ENCODE results near the gene GRM1. TPM values are rescaled to one million over a fixed set of nuclear protein-coding genes. Genes with fewer than 3 reads are reported as not detected.

Gene GRM1
- total and polyA plus RNA-seq, 2 donors (not counting 1 experiment from before 2014, with no cell fraction given): not detected

GRCh38 chr6:146281651-146282362 lies 252.9 kb downstream of the GRM1 start:
- H3K9ac ChIP-seq (ENCODE audit: low read length): no peak overlapping the region
- Mint-ChIP-seq H3K27me3 (no peaks in the 10 kb centered on the region), H3K9me3 (ENCODE audit: insufficient read depth) (peaks cover 2% of the 10 kb centered on the region), H3K4me1 (no peaks in the 10 kb centered on the region), H3K27ac (no peak overlapping the region), H3K4me3 (no peak overlapping the region)
- ChIA-PET POLR2A (no interaction called here), CTCF (no interaction called here)
- no peaks in the 10 kb centered on the region for H3K79me2 ChIP-seq (ENCODE audit: control insufficient read depth, insufficient read depth, low read length)
- no peaks in the 10 kb centered on the region for H3K36me3 ChIP-seq (replicated peaks in 1 of 2; ENCODE audit: control extremely low read depth in 1 of 2, control insufficient read depth in 1 of 2, extremely low read depth in 1 of 2, insufficient read depth in 2 of 2, low read length in 1 of 2)
- ATAC-seq (ENCODE audit: low read depth) (no peak), DNase-seq (no peak)
- H3K4me3 ChIP-seq (ENCODE audit: control extremely low read depth in 1 of 5, extremely low read depth in 1 of 5, insufficient read depth in 1 of 5, low read depth in 2 of 5, low read length in 4 of 5): no peak overlapping the region
- no peaks in the 10 kb centered on the region for H3K27me3 ChIP-seq (replicated peaks in 1 of 4; ENCODE audit: control extremely low read depth in 1 of 4, control insufficient read depth in 3 of 4, insufficient read depth in 4 of 4, low read length in 3 of 4)
- no peaks in the 10 kb centered on the region for H3K9me3 ChIP-seq (ENCODE audit: control extremely low read depth in 1 of 3, control insufficient read depth in 2 of 3, insufficient read depth in 1 of 3, low read length in 2 of 3)
- H3K4me1 ChIP-seq (ENCODE audit: control insufficient read depth in 2 of 2, insufficient read depth in 2 of 2, low read length in 2 of 2): no peaks in the 10 kb centered on the region
- no peak for TF ChIP-seq EZH2 (IDR thresholded peaks at IDR 0.05; ENCODE audit: borderline replicate concordance, insufficient read depth, low read depth, low read length, poor library complexity, severe bottlenecking)
- TF ChIP-seq CTCF (IDR thresholded peaks at IDR 0.05): no peak
- H3K27ac ChIP-seq (ENCODE audit: low read length in 2 of 2): no peak overlapping the region
- no peaks in the 10 kb centered on the region for H4K20me1 ChIP-seq (ENCODE audit: control insufficient read depth, insufficient read depth, low read length, poor library complexity, severe bottlenecking)
- H3K4me2 ChIP-seq (replicated peaks; ENCODE audit: low read depth, low read length, poor library complexity, severe bottlenecking): no peak overlapping the region
- intact Hi-C loops (cut with micrococcal nuclease): no loop called here
- H2AFZ ChIP-seq (ENCODE audit: insufficient read depth, low read depth, low read length, poor library complexity, severe bottlenecking): no peak overlapping the region

- no peaks in the 10 kb centered on the region for H3K4me1 Mint-ChIP-seq
- Histone ChIP-seq H3K9me3 (ENCODE audit: control extremely low read depth in 1 of 3, control insufficient read depth in 2 of 3, insufficient read depth in 1 of 3, low read length in 2 of 3) (no peaks in the 10 kb centered on the region), H3K4me3 (ENCODE audit: control extremely low read depth in 1 of 5, extremely low read depth in 1 of 5, insufficient read depth in 1 of 5, low read depth in 2 of 5, low read length in 4 of 5) (no peak overlapping the region), H2AFZ (ENCODE audit: insufficient read depth, low read depth, low read length, poor library complexity, severe bottlenecking) (no peak overlapping the region), H3K27me3 (replicated peaks in 1 of 4; ENCODE audit: control extremely low read depth in 1 of 4, control insufficient read depth in 3 of 4, insufficient read depth in 4 of 4, low read length in 3 of 4) (no peaks in the 10 kb centered on the region), H3K79me2 (ENCODE audit: control insufficient read depth, insufficient read depth, low read length) (no peaks in the 10 kb centered on the region), H3K27ac (ENCODE audit: low read length in 2 of 2) (no peak overlapping the region), H3K9ac (ENCODE audit: low read length) (no peak overlapping the region), H3K4me2 (replicated peaks; ENCODE audit: low read depth, low read length, poor library complexity, severe bottlenecking) (no peak overlapping the region), H3K4me1 (ENCODE audit: control insufficient read depth in 2 of 2, insufficient read depth in 2 of 2, low read length in 2 of 2) (no peaks in the 10 kb centered on the region), H3K36me3 (replicated peaks in 1 of 2; ENCODE audit: control extremely low read depth in 1 of 2, control insufficient read depth in 1 of 2, extremely low read depth in 1 of 2, insufficient read depth in 2 of 2, low read length in 1 of 2) (no peaks in the 10 kb centered on the region), H4K20me1 (ENCODE audit: control insufficient read depth, insufficient read depth, low read length, poor library complexity, severe bottlenecking) (no peaks in the 10 kb centered on the region)
- ChIA-PET CTCF (no interaction called here), POLR2A (no interaction called here)
- TF ChIP-seq CTCF (IDR thresholded peaks at IDR 0.05) (no peak), EZH2 (IDR thresholded peaks at IDR 0.05; ENCODE audit: borderline replicate concordance, insufficient read depth, low read depth, low read length, poor library complexity, severe bottlenecking) (no peak)
- 100% methylated on average over 2 of the region's 2 CpGs for WGBS (ENCODE audit: insufficient coverage)
- DNase-seq (no peak), ATAC-seq (ENCODE audit: low read depth) (no peak)
- no peak overlapping the region for H3K4me3 Mint-ChIP-seq
- no peak overlapping the region for H3K27ac Mint-ChIP-seq
- H3K9me3 Mint-ChIP-seq (ENCODE audit: insufficient read depth): peaks cover 4% of the 10 kb centered on the region
- intact Hi-C loops (cut with micrococcal nuclease): no loop called here
- no peaks in the 10 kb centered on the region for H3K27me3 Mint-ChIP-seq
These were observed 254.0 kb downstream of the GRM1 start for GRCh38 chr6:146282837-146283236.

Measured in B cell (primary cell).